NCI-H2081 (cell line): ENCODE data around the gene KSR1.
"Not testable (repeated sequence)": the region's sequence is repeated elsewhere in the genome, so short reads cannot be mapped to it uniquely, and the experiment has no call there.

Experiments used
- DNase-seq, 2 experiments: peaks; one replicate each; lab custom pipeline; 2025; lab: John Stamatoyannopoulos, UW

The KSR1 gene

DNA sequence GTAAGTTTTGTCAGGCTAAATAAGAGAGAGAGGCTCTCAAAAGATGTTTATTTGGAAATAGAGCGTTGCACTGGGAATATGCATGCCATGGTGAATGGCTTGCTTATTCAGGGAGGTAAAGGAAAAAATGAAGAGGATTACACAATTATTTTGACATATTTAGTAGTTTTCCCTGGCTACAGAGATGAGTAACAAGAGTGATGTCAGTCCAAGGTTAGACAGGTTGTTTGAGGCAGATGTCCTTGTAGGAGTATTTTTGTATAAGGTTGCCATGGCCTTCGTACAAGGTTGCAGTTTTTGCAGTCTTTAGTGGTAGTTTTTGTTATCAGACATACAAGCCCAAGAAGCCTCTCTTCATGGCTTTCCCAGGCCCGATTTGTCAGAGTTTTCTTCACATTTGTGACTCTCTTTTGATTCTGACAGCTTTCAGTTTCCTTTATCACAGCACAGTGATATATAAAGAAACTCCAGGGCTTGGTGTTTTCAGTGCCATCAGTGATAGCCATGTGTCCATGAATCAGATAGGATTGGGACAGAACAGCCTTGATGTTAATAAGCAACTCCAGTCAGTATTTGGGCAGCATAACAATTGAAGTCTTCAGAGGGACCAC, 156.0 kb downstream of the KSR1 start:
- no peak for DNase-seq

GRCh38 chr17:27613433-27613832, 157.2 kb downstream of the KSR1 start:
- no peak for DNase-seq

DNA sequence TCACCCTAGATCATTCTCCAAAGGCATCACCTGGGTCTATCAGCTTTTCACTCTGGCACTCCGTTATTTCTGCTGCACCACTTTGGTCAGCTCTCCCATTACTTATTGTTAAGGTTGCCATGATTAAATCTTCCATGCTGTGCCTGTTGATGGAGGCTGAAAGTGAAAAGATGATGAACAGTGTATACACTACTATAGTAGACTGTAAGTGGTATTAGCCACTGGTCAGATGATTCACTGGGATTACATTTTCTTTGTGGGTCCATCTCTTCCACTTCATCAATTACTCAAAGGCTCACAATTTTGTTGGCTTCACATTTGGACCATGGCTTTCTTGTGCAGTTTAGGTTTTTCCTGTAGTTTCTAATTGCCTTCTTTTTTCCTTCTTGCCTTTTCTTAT, 158.9 kb downstream of the KSR1 start:
- DNase-seq = no peak

DNA sequence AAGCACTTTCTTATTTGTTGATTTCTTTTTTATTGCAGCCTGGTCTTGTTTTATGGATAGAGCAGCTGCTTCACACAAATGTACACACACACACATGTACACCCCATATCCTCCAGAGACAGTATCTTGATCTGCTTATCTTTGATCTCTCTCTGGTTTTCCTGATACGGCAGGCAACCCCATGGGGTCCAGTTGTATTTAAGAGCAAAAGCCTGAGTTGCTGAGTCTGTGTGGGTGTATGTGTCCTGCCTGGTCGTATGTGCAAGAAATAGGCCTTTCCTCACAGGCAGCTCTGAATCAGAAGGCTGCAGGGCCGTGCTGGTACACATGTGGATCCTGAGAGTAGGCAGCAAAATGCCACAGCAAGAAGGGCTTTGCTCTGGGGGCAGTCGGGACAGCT, 160.2 kb downstream of the KSR1 start:
- DNase-seq = no peak

- no peak for DNase-seq
Measured at GRCh38 chr17:27618417-27618816, 162.2 kb downstream of the KSR1 start.

- no peak for DNase-seq
Measured at GRCh38 chr17:27620721-27621120, 164.5 kb downstream of the KSR1 start.

GRCh38 chr17:27621536-27621935, 165.3 kb downstream of the KSR1 start:
- DNase-seq = no peak

DNA sequence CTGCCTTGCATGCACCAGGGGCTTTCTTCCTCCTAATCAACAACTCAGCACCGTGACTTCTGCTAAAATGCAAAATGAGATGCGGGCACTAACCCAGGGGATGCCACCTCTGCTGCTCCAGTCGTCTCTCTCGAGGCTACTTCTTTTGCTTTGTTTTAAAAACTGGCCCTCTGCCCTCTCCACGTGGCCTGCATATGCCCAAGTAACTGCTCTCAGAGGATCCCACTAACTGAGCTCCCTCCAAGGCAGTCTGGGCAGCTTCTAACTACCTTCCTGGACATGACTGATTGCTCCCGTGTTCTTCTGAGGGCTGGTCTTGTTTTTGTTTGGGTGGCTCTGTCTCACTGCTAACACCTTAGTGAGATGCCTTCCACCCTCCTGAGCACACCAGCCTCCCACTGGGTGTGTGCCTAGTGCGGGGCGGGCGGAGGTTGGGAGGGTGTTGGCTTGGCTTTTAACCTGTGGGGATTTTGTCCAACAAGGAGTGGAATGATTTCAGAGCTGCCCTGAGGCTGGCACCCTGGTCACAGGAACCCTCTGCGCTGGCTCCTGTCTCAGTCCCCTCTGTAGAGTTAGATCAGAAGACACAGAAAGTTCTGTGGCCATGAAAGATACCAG, 165.8 kb downstream of the KSR1 start:
- no peak for DNase-seq

GRCh38 chr17:27622986-27623385, 166.7 kb downstream of the KSR1 start:
- DNase-seq = no peak

- DNase-seq = no peak
Measured at GRCh38 chr17:27623614-27624013, 167.4 kb downstream of the KSR1 start.

- no peak for DNase-seq
Measured at GRCh38 chr17:27624539-27624938, 168.3 kb downstream of the KSR1 start.

- DNase-seq = no peak
Measured at GRCh38 chr17:27625856-27626255, 169.6 kb downstream of the KSR1 start.

GRCh38 chr17:27627514-27627913, 171.3 kb downstream of the KSR1 start:
- DNase-seq = no peak

GRCh38 chr17:27628376-27628775, 172.1 kb downstream of the KSR1 start:
- no peak for DNase-seq

DNA sequence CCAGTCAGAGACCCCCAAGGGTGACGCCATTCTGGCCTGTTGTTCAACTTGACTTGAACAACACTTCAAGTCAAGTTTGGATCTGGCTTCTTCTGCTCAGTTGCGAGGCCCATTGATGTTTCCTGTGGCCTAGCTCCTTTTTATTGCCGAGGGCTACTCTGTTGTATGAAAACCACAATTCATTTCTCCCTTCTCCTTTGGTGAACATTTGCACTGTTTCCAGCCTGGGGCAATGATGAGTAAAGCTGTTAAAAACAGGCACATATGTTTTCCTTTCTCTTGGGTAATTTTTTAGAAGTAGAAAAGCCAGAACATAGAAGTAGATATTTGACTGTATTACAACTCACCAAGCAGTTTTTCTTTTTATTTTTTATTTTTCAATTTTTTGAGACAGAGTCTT, 173.0 kb downstream of the KSR1 start:
- not testable (repeated sequence) for DNase-seq

- DNase-seq = no peak
Measured at GRCh38 chr17:27630607-27631410, 174.6 kb downstream of the KSR1 start, which contains the start of gene LGALS9. LGALS9 (plus strand) TSS chr17:27631188; CDS start chr17:27631266, 78 bp downstream.

- no peak for DNase-seq
Measured at GRCh38 chr17:27631411-27631760, 175.1 kb downstream of the KSR1 start.

GRCh38 chr17:27631897-27632725, 175.9 kb downstream of the KSR1 start:
- no peak for DNase-seq

GRCh38 chr17:27632766-27633165, 176.5 kb downstream of the KSR1 start:
- not testable (repeated sequence) for DNase-seq

DNA sequence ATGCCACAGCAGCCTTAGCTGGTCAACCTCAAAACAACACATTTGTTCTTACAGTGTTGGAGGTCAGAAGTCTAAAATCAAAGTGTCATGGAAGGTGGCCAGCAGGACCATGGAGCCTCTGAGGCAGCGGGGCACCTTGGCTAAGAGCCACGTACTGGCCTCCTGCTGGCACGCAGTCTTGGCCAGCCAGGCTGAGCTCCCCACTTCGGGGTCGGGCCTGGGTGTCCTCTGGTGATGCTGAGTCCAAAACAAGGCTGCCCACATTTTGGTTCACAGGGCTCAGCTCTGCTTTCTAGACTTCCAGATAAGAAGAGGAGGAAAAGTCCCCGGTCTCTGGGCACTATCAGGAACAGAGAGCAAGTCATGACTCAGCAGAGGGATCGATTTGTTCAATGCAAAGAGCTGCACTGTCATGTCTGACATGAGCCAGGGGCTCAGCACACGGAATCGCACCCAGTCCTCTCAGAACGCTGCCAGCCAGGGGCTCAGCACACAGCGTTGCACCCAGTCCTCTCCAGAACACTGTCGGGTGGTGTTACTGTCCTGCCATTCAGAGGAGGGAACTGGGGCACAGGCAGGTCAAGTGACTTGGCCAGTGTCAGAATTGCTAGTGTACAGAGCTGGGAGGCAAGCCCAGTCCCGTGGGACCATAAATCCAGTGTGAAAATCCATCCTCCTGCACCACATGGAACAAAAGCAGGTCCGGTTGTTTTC, 177.2 kb downstream of the KSR1 start:
- no peak for DNase-seq

DNA sequence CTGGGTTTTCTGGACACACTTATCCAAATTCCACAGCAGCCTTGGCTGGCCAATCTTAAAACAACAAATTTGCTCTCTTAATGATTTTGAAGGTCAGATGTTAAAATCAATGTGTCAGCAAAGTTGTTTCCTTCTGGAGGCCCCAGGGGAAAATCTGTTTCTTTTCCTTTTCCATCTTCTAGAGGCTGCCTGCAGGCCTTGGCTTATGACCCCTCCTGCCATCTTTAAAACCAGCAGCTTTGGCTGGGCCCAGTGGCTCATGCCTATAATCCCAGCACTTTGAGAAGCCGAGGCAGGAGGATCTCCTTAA, 177.7 kb downstream of the KSR1 start:
- no peak for DNase-seq

- DNase-seq = no peak
Measured at GRCh38 chr17:27634776-27635175, 178.5 kb downstream of the KSR1 start.
